Panc1 (cell line): ENCODE measurements around the gene CACNA2D3. TPM values are rescaled to one million over a fixed set of nuclear protein-coding genes. Genes with fewer than 3 reads are reported as not detected.

Experiments used
- ATAC-seq: fragments of 200-7000 bp; cut with Tn5 transposase; 2 replicates; pipeline ENCODE4 v1.9.1; 2020; ENCODE audit warnings: mild to moderate bottlenecking, moderate library complexity
- BruUV-seq: library from RNA; stranded (reverse); fragments of 400-500 nt; replicated peaks from 2 replicates; lab custom pipeline; 2021; lab: Mats Ljungman, UMichigan
- CTCF ChIA-PET: fragments of 300-600 bp; sonication (Branson Sonifier 250); formaldehyde crosslinking; loops from one replicate; lab custom pipeline; 2022; ENCODE audit warnings: antibody characterized with exemption; lab: Charles Lee
- POLR2A ChIA-PET: fragments of 300-600 bp; sonication (Branson Sonifier 250); formaldehyde crosslinking; loops from one replicate; lab custom pipeline; 2022; ENCODE audit warnings: antibody characterized with exemption; lab: Charles Lee
- DNase-seq: peaks from one replicate; pipeline ENCODE4 v3.0.0-alpha.2; 2010; ENCODE audit warnings: low read depth, low spot score
- H3K27ac ChIP-seq: 2 replicates; pipeline ENCODE4 v1.5.1; 2011; ENCODE audit warnings: mild to moderate bottlenecking, low read length, inconsistent platforms
- H3K27me3 ChIP-seq: fragments of 200-500 bp; sonication (Bioruptor generic); 2 replicates; pipeline ENCODE4 v1.6.0; 2014; ENCODE audit warnings: low read length, inconsistent platforms; ENCODE audit not compliant: control insufficient read depth, insufficient read depth
- H3K36me3 ChIP-seq: fragments of 200-500 bp; sonication (Bioruptor generic); 2 replicates; pipeline ENCODE4 v1.5.1; 2014; ENCODE audit warnings: inconsistent platforms, mild to moderate bottlenecking, low read length, moderate library complexity; ENCODE audit not compliant: control insufficient read depth, insufficient read depth
- H3K4me1 ChIP-seq: 2 replicates; pipeline ENCODE4 v1.5.1; 2011; ENCODE audit warnings: inconsistent platforms, mild to moderate bottlenecking, low read length, moderate library complexity; ENCODE audit not compliant: control insufficient read depth, insufficient read depth
- H3K4me3 ChIP-seq, 2 experiments: 2 replicates each; pipeline ENCODE4 v1.5.1; 2011 to 2012; ENCODE audit warnings: low read depth in 2 of 2, low read length in 2 of 2, mild to moderate bottlenecking in 2 of 2, inconsistent platforms in 1 of 2, moderate library complexity in 1 of 2
- H3K9me3 ChIP-seq: fragments of 200-500 bp; sonication (Bioruptor generic); 2 replicates; pipeline ENCODE4 v1.5.1; 2014; ENCODE audit warnings: low read depth, mild to moderate bottlenecking, inconsistent platforms, low read length, moderate library complexity; ENCODE audit not compliant: control insufficient read depth, insufficient read depth
- CTCF ChIP-seq: fragments of 450-650 bp; IDR thresholded peaks from 2 replicates; pipeline ENCODE4 v1.5.1; 2017; ENCODE audit warnings: mild to moderate bottlenecking
- POLR2AphosphoS5 ChIP-seq: IDR thresholded peaks from 2 replicates; pipeline ENCODE4 v1.6.1; 2012; ENCODE audit warnings: mild to moderate bottlenecking, low read depth, low read length, moderate library complexity
- REST ChIP-seq, 2 experiments: IDR thresholded peaks; 2 replicates each; pipeline ENCODE4 v1.6.1; 2011 to 2012; ENCODE audit warnings: low read depth in 2 of 2, control low read depth in 1 of 2, low read length in 1 of 2, mild to moderate bottlenecking in 1 of 2, moderate library complexity in 1 of 2; ENCODE audit not compliant: insufficient read depth in 1 of 2
- SIN3A ChIP-seq: IDR thresholded peaks from 2 replicates; pipeline ENCODE4 v1.6.1; 2012; ENCODE audit warnings: low read depth, mild to moderate bottlenecking, low read length, moderate library complexity, borderline replicate concordance; ENCODE audit not compliant: insufficient read depth
- TCF7L2 ChIP-seq: IDR thresholded peaks from 2 replicates; pipeline ENCODE4 v1.6.1; 2011; ENCODE audit warnings: mild to moderate bottlenecking, low read depth, low read length, inconsistent platforms
- in situ Hi-C: cut with HindIII; loops from 2 replicates; pipeline ENCODE4 v1.10.0; 2016; ENCODE audit warnings: low sequenced_read_pairs, low pct_unique_long_range_greater_than_20kb
- intact Hi-C: fragments of 100-400 bp; cut with micrococcal nuclease; formaldehyde crosslinking; loops from one replicate; pipeline ENCODE4 v1.10.0; 2022; ENCODE audit not compliant: unreplicated experiment
- total RNA-seq: library from RNA; stranded (reverse); gene quantifications from one replicate; pipeline ENCODE4 v1.2.1, GENCODE V29; 2021; ENCODE audit not compliant: unreplicated experiment

Gene CACNA2D3
- total RNA-seq, 1 experiment from 2014 or later, result 0.41 TPM

- H3K4me1 ChIP-seq, result no peaks in the 10 kb centered on the region
- ATAC-seq, result no peak
- no peak for DNase-seq
- peaks cover 2% of the 10 kb centered on the region; the same call in 1 of the 2 replicates for H3K27me3 ChIP-seq
- H3K27ac ChIP-seq, result no peak overlapping the region
- ChIA-PET CTCF (no interaction called here), POLR2A (no interaction called here)
- H3K4me3 ChIP-seq, result no peak overlapping the region
- BruUV-seq, result no TSS peak
- no peak for TF ChIP-seq CTCF
- no peak for TF ChIP-seq SIN3A
- TF ChIP-seq POLR2AphosphoS5, result no peak
- no peak for TF ChIP-seq REST (IDR thresholded peaks at IDR 0.05; ENCODE audit: insufficient read depth in 1 of 2, low read depth in 2 of 2, low read length in 1 of 2)
- TF ChIP-seq TCF7L2, result no peak
- no peaks in the 10 kb centered on the region for H3K36me3 ChIP-seq
- H3K9me3 ChIP-seq, result no peaks in the 10 kb centered on the region
- intact Hi-C loops, result no loop called here
- in situ Hi-C loops, result no loop called here
Measured at GRCh38 chr3:54259636-54260035, 137.3 kb downstream of the CACNA2D3 start.

GRCh38 chr3:54261141-54261540, 138.8 kb downstream of the CACNA2D3 start:
- CTCF ChIA-PET, result no interaction called here
- no peaks in the 10 kb centered on the region; the same call in 1 of the 2 replicates for H3K27me3 ChIP-seq
- no TSS peak for BruUV-seq
- no peak for ATAC-seq
- intact Hi-C loops, result no loop called here
- POLR2A ChIA-PET, result no interaction called here
- in situ Hi-C loops, result no loop called here
- H3K36me3 ChIP-seq, result no peaks in the 10 kb centered on the region
- no peak overlapping the region for H3K4me3 ChIP-seq
- H3K27ac ChIP-seq, result no peak overlapping the region
- TF ChIP-seq REST (IDR thresholded peaks at IDR 0.05; ENCODE audit: insufficient read depth in 1 of 2, low read depth in 2 of 2, low read length in 1 of 2) (no peak), CTCF (no peak), TCF7L2 (no peak), SIN3A (no peak), POLR2AphosphoS5 (no peak)
- H3K4me1 ChIP-seq, result no peaks in the 10 kb centered on the region
- H3K9me3 ChIP-seq, result no peaks in the 10 kb centered on the region
- DNase-seq, result no peak
